HepG2 (cell line): ENCODE results near the gene OSM. TPM values are rescaled to one million over a fixed set of nuclear protein-coding genes. Genes with fewer than 3 reads are reported as not detected.

Source experiments
- DDIT3 ChIP-seq: sonication (generic); formaldehyde crosslinking; IDR thresholded peaks from 2 replicates; pipeline ENCODE4 v1.4.0; 2020; ENCODE audit warnings: mild to moderate bottlenecking, missing genetic modification reagents
- DMTF1 ChIP-seq: sonication (generic); formaldehyde crosslinking; IDR thresholded peaks from 2 replicates; pipeline ENCODE4 v1.4.0; 2020; ENCODE audit warnings: mild to moderate bottlenecking, missing genetic modification reagents
- DPF2 ChIP-seq: sonication (generic); formaldehyde crosslinking; IDR thresholded peaks from 2 replicates; pipeline ENCODE4 v1.4.0; 2020; ENCODE audit warnings: mild to moderate bottlenecking, low read depth, missing genetic modification reagents, borderline replicate concordance
- ESRRA ChIP-seq: sonication (generic); formaldehyde crosslinking; IDR thresholded peaks from 2 replicates; pipeline ENCODE4 v1.5.1; 2020; ENCODE audit warnings: mild to moderate bottlenecking, low read depth, missing genetic modification reagents
- FOXO1 ChIP-seq: sonication (generic); formaldehyde crosslinking; IDR thresholded peaks from 2 replicates; pipeline ENCODE4 v1.4.0; 2020; ENCODE audit warnings: missing genetic modification reagents
- GABPB1 ChIP-seq: IDR thresholded peaks from 2 replicates; pipeline ENCODE4 v1.6.1; 2016; ENCODE audit warnings: mild to moderate bottlenecking, missing genetic modification reagents, moderate library complexity, missing compliant biosample characterization
- HNRNPLL ChIP-seq: fragments of 200-400 bp; formaldehyde crosslinking; IDR thresholded peaks from 2 replicates; pipeline ENCODE4 v1.6.1; 2017; ENCODE audit warnings: mild to moderate bottlenecking, low read depth, low read length; ENCODE audit not compliant: poor library complexity, severe bottlenecking
- NBN ChIP-seq: fragments of 450-650 bp; conservative IDR thresholded peaks from 2 replicates; pipeline ENCODE4 v1.6.1; 2017
- NFATC3 ChIP-seq: sonication (generic); formaldehyde crosslinking; IDR thresholded peaks from 2 replicates; pipeline ENCODE4 v1.5.1; 2020; ENCODE audit warnings: mild to moderate bottlenecking, missing genetic modification reagents
- NFYB ChIP-seq: sonication (generic); formaldehyde crosslinking; IDR thresholded peaks from 2 replicates; pipeline ENCODE4 v1.4.0; 2020; ENCODE audit warnings: missing genetic modification reagents
- ONECUT2 ChIP-seq: sonication (generic); formaldehyde crosslinking; IDR thresholded peaks from 2 replicates; pipeline ENCODE4 v1.4.0; 2020; ENCODE audit warnings: missing genetic modification reagents
- SNAPC2 ChIP-seq: sonication (generic); formaldehyde crosslinking; IDR thresholded peaks from 2 replicates; pipeline ENCODE4 v1.8.1; 2022; ENCODE audit warnings: mild to moderate bottlenecking, missing genetic modification reagents
- TRAFD1 ChIP-seq: sonication (generic); formaldehyde crosslinking; IDR thresholded peaks from 2 replicates; pipeline ENCODE4 v1.5.1; 2020; ENCODE audit warnings: missing genetic modification reagents, mild to moderate bottlenecking, borderline replicate concordance
- ZFP36L1 ChIP-seq: sonication (generic); formaldehyde crosslinking; IDR thresholded peaks from 2 replicates; pipeline ENCODE4 v1.8.0; 2022; ENCODE audit warnings: mild to moderate bottlenecking, missing genetic modification reagents, moderate library complexity
- ZFP62 ChIP-seq: sonication (generic); formaldehyde crosslinking; IDR thresholded peaks from 2 replicates; pipeline ENCODE4 v1.4.0; 2020; ENCODE audit warnings: missing genetic modification reagents
- ZFYVE20 ChIP-seq: sonication (generic); formaldehyde crosslinking; IDR thresholded peaks from 2 replicates; pipeline ENCODE4 v1.8.0; 2023; ENCODE audit warnings: low read depth, mild to moderate bottlenecking, moderate library complexity, missing genetic modification reagents, borderline replicate concordance
- ZNF136 ChIP-seq: sonication (generic); formaldehyde crosslinking; IDR thresholded peaks from 2 replicates; pipeline ENCODE4 v1.8.1; 2022; ENCODE audit warnings: low read depth, mild to moderate bottlenecking, moderate library complexity, missing genetic modification reagents
- ZNF282 ChIP-seq: fragments of 450-650 bp; IDR thresholded peaks from 2 replicates; pipeline ENCODE4 v1.6.1; 2018; ENCODE audit not compliant: partially characterized antibody
- ZNF335 ChIP-seq: sonication (generic); formaldehyde crosslinking; IDR thresholded peaks from 2 replicates; pipeline ENCODE4 v1.4.0; 2020; ENCODE audit warnings: missing genetic modification reagents
- ZNF552 ChIP-seq: sonication (generic); formaldehyde crosslinking; IDR thresholded peaks from 2 replicates; pipeline ENCODE4 v1.9.0; 2022; ENCODE audit warnings: missing genetic modification reagents, mild to moderate bottlenecking, borderline replicate concordance
- ZNF629 ChIP-seq: sonication (generic); formaldehyde crosslinking; conservative IDR thresholded peaks from 2 replicates; pipeline ENCODE4 v1.5.0; 2020; ENCODE audit warnings: missing genetic modification reagents
- ZNF691 ChIP-seq: sonication (generic); formaldehyde crosslinking; IDR thresholded peaks from 2 replicates; pipeline ENCODE4 v1.4.0; 2020; ENCODE audit warnings: missing genetic modification reagents, low read depth, mild to moderate bottlenecking, borderline replicate concordance
- ZNF777 ChIP-seq: sonication (generic); formaldehyde crosslinking; IDR thresholded peaks from 2 replicates; pipeline ENCODE4 v1.4.0; 2020; ENCODE audit warnings: missing genetic modification reagents
- ZNF792 ChIP-seq: IDR thresholded peaks from 2 replicates; pipeline ENCODE4 v1.6.1; 2016
- ZSCAN21 ChIP-seq: sonication (generic); formaldehyde crosslinking; IDR thresholded peaks from 2 replicates; pipeline ENCODE4 v1.8.0; 2022; ENCODE audit warnings: mild to moderate bottlenecking, missing genetic modification reagents, moderate library complexity, borderline replicate concordance
- ZSCAN29 ChIP-seq: sonication (generic); formaldehyde crosslinking; conservative IDR thresholded peaks from 2 replicates; pipeline ENCODE4 v1.4.0; 2020; ENCODE audit warnings: mild to moderate bottlenecking, missing genetic modification reagents
- polyA plus RNA-seq, 8 experiments: library from polyadenylated mRNA; depleted of rRNA in 3 of 8; stranded (reverse) in 7 of 8; unstranded in 1 of 8; fragments of >200 nt; fragmentation: Illumina TruSeq in 4 of 8; extraction: Trizol in 4 of 8; gene quantifications; 2 replicates each; pipeline versions ENCODE4 v1.2.1 to v1.2.3, GENCODE V29; 2011 to 2016; ENCODE audit warnings: low read depth in 4 of 8, missing spikeins in 1 of 8, mixed read lengths in 1 of 8; ENCODE audit not compliant: insufficient read depth in 1 of 8
- total RNA-seq, 5 experiments: library from RNA; depleted of rRNA; stranded (reverse); fragments of >200 nt; fragmentation: Illumina TruSeq; extraction: Trizol; gene quantifications; 2 replicates each; pipeline ENCODE4 v1.2.3, GENCODE V29; 2016; ENCODE audit warnings: low read depth in 1 of 5

The OSM gene
- total and polyA plus RNA-seq, 2 of the 13 experiments (the other 11 are each of a cell fraction or from before 2014, with no cell fraction given), result not detected

GRCh38 chr22:30289141-30289979 is 22.7 kb upstream of the OSM start, which contains the start of gene CASTOR1 (continued):
- TF ChIP-seq TRAFD1 (CRISPR knock-in tag) (no peak), ONECUT2 (CRISPR knock-in tag) (no peak), ZSCAN21 (CRISPR knock-in tag) (no peak; the same call in 1 of the 2 replicates), ZNF552 (0 out of 2 replicates have a peak, but pooled peaks have one; percentile 29), GABPB1 (CRISPR knock-in tag) (peak; percentile 63; the same call in 1 of the 2 replicates), DPF2 (CRISPR knock-in tag) (no peak), ZNF629 (CRISPR knock-in tag) (no peak), ZNF777 (CRISPR knock-in tag) (peak; percentile 34; the same call in 1 of the 2 replicates), ZFYVE20 (CRISPR knock-in tag) (no peak), ZFP36L1 (CRISPR knock-in tag) (no peak), NFATC3 (CRISPR knock-in tag) (no peak), NFYB (CRISPR knock-in tag) (peak; percentile 72), ZNF335 (CRISPR knock-in tag) (no peak), DDIT3 (CRISPR knock-in tag) (no peak), ZNF691 (CRISPR knock-in tag) (no peak), ZNF282 (no peak), ESRRA (CRISPR knock-in tag) (no peak), ZNF136 (CRISPR knock-in tag) (no peak), NBN (no peak), DMTF1 (CRISPR knock-in tag) (no peak), HNRNPLL (peak; percentile 90), ZNF792 (CRISPR knock-in tag) (no peak), ZSCAN29 (CRISPR knock-in tag) (peak; percentile 9; the same call in 1 of the 2 replicates), FOXO1 (CRISPR knock-in tag) (no peak), ZFP62 (CRISPR knock-in tag) (no peak), SNAPC2 (CRISPR knock-in tag) (no peak)
